Measurements from ENCODE around the gene DOK7.

Gene DOK7

DNA sequence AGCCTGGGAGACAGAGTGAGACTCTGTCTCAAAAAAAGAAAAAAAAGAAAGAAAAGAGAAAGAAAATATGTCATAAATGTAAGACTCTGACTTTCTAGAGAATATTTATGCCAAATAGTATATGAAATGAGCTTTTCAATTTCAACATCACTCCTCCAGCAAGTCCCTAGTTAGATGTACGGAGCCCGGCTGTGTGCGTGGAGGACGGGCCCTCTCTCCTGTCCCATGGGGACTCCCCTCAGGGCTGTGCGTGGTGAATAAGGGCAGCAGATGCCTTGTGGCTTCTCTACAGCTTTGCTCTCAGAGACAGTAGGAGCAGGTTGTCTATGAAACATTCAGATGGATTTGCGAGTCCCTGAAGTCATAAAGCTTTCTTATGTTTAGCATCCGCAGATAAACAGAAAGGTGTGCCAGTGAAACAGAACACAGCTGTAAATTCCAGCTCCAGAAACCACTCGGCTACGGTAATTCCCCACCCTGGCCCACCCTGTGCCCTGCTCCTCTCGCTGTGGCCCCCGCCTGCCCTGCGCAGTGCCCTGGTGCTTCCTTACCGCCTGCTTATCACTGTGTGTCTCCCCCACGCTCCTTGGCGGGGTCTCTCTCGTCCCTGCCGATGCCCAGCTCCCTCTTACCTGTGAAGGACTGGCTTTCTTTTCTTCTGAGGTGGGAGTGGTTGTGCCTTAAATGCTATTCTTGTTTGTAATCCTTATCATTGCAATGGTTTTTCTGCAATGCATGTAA, 35.2 kb upstream of the DOK7 start:
- DNase-seq (ENCODE audit: low read depth, low spot score): no peak

DNA sequence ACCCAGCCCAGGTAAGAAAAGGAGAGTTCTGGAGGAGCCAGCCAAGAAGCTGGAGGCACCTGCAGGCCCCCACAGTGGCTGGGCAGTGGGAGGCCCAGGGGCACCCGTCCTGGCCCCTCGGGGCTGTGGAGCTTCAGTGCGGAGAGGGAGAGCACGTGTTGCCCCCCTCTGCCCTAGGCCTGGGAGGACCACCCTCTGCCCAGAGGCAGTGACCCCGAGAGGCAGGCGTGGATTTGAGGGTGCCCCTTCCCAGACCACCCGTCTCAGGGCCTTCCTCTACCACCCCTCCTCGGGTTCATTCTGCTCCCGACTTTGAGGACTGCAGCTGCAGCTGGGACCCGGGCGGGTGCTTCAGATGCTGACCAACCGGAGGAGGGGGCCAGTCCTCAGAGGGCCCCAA, 33.5 kb upstream of the DOK7 start:
- no peak for DNase-seq (ENCODE audit: low read depth, low spot score)

GRCh38 chr4:3430524-3430923, 32.6 kb upstream of the DOK7 start:
- no peak for DNase-seq (ENCODE audit: low read depth, low spot score)

GRCh38 chr4:3431446-3431993, 31.6 kb upstream of the DOK7 start:
- no peak for DNase-seq (ENCODE audit: low read depth, low spot score)

- DNase-seq (ENCODE audit: low read depth, low spot score): no peak
These were observed 30.7 kb upstream of the DOK7 start for GRCh38 chr4:3432381-3432790.

DNA sequence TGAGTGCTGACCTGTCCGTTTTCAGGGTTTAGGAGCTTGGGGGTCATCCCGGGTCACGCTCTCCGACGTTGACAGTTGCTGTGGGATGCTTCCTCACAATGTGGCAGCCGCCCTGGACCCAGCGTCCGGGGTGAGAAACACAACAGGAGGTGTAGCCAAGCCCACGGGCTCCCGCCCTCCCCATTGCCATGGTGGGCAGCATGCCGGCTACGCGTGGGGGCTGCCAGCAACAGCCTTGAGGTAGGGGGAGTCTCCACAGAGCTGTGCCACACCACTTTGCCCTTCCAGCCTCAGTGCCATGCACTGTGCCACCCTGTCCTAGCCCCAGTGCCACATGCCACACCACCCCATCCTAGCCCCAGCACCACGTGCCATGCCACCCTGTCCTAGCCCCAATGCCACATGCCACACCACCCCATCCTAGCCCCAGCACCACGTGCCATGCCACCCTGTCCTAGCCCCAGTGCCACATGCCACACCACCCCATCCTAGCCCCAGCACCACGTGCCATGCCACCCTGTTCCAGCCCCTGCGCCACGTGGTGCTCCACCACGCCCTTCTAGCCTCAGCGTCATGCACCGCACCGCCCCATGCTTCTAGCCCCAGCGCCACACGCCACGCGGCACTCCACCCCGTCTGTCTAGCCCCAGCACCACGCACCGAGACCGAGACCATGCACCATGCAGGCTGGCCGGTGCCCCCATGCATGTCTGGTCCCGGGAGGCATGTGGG, 29.8 kb upstream of the DOK7 start:
- DNase-seq (ENCODE audit: low read depth, low spot score): no peak

- DNase-seq (ENCODE audit: low read depth, low spot score): no peak
These were observed 28.0 kb upstream of the DOK7 start for GRCh38 chr4:3434881-3435685.

- DNase-seq (ENCODE audit: low read depth, low spot score): no peak
These were observed 27.5 kb upstream of the DOK7 start for GRCh38 chr4:3435686-3435956.

DNA sequence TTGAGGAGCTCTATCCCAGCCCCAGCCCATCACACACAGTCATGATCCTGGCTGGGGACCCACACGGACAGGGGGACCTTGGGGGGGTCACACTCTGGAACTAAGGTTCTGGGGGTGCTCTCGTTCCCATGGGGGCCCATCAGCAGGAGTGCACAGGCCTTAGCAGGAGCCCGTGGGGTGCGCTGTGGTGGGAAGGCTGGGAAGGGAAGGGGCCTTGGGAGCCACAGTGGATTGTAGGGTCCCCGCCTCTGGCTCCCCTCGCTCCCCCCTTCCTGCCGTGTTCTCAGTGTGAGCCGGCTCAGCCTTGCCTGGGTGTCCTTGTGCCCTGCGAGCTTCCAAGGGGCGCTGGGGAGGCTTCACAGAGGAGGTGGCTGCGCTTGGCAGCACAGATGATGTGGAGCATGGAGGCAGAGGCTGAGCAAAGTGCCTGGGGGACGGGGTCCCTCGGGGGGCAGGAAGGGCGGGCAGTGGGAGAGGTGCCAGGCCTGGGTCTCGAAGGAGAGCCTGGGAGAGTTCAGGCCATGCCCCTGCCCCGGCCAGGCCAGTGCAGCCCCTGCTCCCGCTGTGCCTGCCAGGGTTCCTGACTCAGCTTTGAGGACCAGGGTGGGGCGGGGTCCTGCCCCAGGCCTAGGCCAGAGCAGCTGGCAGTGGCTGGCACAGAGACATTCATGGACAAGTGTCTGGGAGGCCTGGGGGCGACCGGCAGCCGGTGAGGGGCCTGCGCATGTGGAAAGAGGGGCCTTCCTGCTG, 26.9 kb upstream of the DOK7 start:
- DNase-seq (ENCODE audit: low read depth, low spot score): no peak

- no peak for DNase-seq (ENCODE audit: low read depth, low spot score)
These were observed 26.1 kb upstream of the DOK7 start for GRCh38 chr4:3436798-3437581.

- no peak for DNase-seq (ENCODE audit: low read depth, low spot score)
These were observed 25.5 kb upstream of the DOK7 start for GRCh38 chr4:3437582-3437936.

GRCh38 chr4:3437998-3438846, 24.9 kb upstream of the DOK7 start:
- no peak for DNase-seq (ENCODE audit: low read depth, low spot score)

DNA sequence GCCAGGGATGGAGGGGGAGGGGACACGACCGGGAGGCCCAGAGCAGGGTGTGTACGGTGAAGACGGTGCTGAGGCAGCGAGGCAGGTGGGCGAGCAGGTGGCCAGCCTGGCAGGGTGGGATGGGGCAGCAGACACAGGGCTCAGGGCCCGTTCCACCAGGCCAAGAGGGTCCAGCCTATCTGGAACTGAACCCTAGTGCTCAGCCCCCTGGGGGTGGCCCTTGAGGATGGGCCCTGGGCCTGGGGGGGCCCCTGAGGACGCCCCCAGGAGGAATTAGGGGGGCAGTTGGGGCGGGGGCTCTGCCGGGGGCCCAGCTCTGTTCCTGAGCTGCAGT, 24.3 kb upstream of the DOK7 start:
- no peak for DNase-seq (ENCODE audit: low read depth, low spot score)

- no peak for DNase-seq (ENCODE audit: low read depth, low spot score)
These were observed 23.7 kb upstream of the DOK7 start for GRCh38 chr4:3439391-3439790.

DNA sequence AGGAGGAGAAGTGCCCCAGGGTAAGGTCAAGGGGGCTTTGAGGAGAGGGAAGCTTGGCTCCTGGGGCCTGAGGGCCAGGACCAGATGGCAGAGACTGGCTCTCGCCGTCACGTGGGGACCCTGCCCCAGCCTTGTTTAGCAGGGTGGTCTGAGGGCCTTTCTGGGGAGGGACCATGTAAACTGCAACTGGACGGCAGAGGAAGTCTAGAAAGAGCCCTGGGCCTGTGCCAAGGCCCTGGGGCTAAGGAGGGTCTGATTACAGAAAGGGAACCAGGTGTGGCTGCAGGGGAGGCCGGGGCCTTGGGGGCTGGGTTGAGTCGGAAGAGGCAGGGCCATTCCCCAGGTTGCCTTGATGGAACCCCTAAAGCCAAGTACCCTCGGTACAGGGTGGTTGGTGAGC, 23.1 kb upstream of the DOK7 start:
- no peak for DNase-seq (ENCODE audit: low read depth, low spot score)

DNA sequence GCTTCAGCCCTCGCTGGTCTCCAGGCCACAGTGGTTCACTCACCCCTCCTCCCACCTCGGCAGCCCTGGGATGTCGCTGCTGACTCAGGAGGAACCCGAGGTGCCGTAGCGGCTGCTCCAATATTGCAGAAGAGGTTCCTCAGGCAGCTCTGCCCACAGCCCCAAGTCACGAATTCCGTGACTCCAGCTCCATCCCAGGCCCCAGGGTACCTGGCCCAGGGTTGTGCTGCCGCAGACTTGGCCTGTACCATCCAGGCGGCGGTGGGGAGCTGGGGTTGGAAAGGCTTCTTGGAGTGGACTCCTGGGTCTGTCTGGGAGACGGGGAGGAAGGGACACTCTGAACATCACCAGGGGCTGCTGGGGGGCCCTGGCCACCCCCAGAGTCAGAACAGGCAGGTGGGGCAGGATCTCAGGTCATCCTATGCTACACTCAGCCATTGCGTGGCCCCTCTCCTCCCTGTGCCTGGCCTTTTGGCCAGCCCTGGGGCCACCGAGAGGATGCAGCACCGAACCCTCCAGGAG, 22.1 kb upstream of the DOK7 start:
- no peak for DNase-seq (ENCODE audit: low read depth, low spot score)

DNA sequence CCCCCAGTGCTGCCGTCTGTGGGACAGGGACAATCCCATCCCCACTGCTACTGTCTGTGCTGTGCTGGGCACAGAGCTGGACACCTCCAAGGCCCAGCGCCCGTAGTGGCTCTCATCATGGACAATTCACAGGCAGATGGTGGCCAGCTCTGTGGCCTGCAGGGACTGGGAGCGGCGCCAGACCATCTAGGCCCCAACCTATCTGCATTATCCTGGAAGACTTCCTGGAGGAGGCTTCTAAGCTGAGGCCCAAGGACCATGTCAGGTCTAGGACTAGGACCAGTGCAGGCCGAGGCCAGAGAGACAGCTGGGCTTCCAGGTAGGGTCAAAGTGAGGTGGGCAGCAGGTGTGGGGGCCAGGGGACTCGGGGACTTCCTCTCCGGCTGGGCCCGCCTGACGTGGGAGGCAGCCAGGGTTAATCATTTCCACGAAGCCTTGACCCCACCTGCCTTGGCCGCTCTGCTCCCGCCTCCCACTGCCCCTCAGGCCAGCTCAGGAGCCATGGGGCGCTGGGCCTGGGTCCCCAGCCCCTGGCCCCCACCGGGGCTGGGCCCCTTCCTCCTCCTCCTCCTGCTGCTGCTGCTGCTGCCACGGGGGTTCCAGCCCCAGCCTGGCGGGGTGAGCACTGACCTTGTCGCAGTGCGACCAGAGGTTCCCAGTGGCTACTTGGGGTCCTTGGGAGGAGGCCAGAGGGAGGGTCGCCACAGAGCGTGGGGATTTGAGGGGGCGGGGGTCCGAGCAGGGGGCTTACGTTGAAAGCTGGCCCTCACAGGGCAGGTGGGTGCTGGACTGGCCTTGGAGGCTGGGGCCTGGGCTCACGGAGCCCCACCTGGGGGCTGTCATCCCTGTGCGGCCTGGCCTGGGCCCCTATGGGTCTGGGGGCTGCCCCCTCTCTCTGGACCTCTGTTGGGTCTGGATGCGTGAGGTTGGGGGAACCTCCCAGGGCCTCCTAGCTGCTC, 21.3 kb upstream of the DOK7 start, which contains the start of gene HGFAC:
Gene HGFAC, plus strand, starts transcription at position 468 of the 959 bp plus-strand sequence. Its CDS starts 34 bp downstream, at position 502.
- DNase-seq (ENCODE audit: low read depth, low spot score): no peak

- DNase-seq (ENCODE audit: low read depth, low spot score): no peak
These were observed 20.6 kb upstream of the DOK7 start for GRCh38 chr4:3442460-3442958.
